Epithelial cell of esophagus (primary cell): ENCODE results near the gene SMAD2.

Experiments
- DNase-seq: peaks from one replicate; pipeline ENCODE4 v3.0.0; 2010; ENCODE audit warnings: low read depth
- H3K4me3 ChIP-seq: 2 replicates; pipeline ENCODE4 v1.5.1; 2011; ENCODE audit warnings: mild to moderate bottlenecking, low read length, control low read depth
- TF ChIP-seq, protein P1 (sequence below): IDR thresholded peaks from 2 replicates; pipeline ENCODE4 v1.5.1; 2011; ENCODE audit warnings: low read depth, mild to moderate bottlenecking, low read length, control low read depth, inconsistent platforms; ENCODE audit not compliant: insufficient read depth; ENCODE audit errors: missing control alignments

SMAD2 gene

DNA sequence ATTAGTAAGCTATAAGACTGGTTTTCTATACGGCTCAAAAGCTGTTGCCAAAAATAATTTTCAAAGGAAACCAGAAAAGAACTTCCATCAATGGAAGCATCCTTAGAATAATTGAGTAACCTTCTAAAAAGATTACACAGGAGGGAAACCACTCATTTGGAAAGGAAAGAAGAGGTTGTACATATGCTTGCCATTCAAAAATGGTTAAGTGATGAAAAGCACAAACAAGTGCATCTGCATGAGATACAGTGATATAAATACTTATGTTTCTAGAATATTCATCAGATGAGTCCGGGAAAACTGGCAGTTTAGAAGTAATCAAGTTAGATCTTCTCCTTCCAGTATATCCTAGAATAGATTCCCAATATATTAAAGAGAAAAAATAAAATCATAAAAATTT, 20.1 kb upstream of the SMAD2 start:
- DNase-seq = no peak
- TF ChIP-seq, protein P1, sequence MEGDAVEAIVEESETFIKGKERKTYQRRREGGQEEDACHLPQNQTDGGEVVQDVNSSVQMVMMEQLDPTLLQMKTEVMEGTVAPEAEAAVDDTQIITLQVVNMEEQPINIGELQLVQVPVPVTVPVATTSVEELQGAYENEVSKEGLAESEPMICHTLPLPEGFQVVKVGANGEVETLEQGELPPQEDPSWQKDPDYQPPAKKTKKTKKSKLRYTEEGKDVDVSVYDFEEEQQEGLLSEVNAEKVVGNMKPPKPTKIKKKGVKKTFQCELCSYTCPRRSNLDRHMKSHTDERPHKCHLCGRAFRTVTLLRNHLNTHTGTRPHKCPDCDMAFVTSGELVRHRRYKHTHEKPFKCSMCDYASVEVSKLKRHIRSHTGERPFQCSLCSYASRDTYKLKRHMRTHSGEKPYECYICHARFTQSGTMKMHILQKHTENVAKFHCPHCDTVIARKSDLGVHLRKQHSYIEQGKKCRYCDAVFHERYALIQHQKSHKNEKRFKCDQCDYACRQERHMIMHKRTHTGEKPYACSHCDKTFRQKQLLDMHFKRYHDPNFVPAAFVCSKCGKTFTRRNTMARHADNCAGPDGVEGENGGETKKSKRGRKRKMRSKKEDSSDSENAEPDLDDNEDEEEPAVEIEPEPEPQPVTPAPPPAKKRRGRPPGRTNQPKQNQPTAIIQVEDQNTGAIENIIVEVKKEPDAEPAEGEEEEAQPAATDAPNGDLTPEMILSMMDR = no peak
- H3K4me3 ChIP-seq = no peak overlapping the region

- H3K4me3 ChIP-seq = no peak overlapping the region
- no peak for DNase-seq
- TF ChIP-seq, protein P1 = no peak
Observed at GRCh38 chr18:47949202-47949601, 18.7 kb upstream of the SMAD2 start.

GRCh38 chr18:47946889-47947288, 16.4 kb upstream of the SMAD2 start:
- TF ChIP-seq, protein P1 = no peak
- DNase-seq = no peak
- H3K4me3 ChIP-seq = no peak overlapping the region

DNA sequence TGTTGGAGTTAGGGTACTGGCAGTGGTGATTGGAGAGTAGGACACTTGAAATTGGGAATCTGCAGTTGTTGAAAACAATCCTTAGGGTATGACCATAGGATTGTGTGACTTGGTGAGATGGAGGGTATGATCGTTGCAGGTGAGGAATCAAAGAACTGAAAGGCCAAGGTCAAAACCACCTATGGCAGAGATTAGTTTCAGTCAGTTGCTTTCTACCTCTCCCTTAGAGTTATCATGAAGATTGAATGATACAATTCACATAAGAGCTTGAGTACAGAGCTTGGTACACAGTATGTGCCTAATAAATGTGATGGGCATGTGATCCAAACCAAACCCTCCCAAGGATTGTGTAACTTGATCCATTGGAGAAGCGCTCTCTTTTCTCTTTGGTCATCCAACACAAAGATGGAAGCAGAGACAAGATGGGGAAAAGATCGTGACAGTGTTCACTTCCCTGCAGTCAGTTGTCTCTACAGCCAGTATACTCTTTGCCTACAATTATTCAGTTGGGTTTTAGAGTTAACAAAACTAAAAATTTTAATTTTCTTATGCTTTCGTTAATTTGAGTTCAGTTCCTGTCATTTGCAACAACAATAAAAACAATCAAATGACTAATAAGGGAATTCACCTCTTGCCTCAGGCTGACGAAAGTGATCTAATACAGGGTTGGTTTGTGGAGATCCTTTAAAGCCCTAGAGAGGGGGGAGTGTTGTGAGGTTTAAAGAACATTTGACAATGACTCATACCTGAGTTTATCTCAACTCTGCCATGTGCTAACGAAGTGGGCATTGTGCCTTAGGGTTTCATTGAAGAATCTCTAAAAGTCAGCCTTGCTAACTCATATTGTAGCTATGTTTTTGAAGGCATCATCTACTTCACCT, 14.8 kb upstream of the SMAD2 start:
- DNase-seq = peak; percentile 96
- TF ChIP-seq, protein P1 = no peak

GRCh38 chr18:47936952-47937351, 6.5 kb upstream of the SMAD2 start:
- TF ChIP-seq, protein P1 = no peak
- no peak for DNase-seq
- H3K4me3 ChIP-seq = no peak overlapping the region

More for the DNA sequence above, 14.8 kb upstream of the SMAD2 start:
- H3K4me3 ChIP-seq = no peak overlapping the region

GRCh38 chr18:47935321-47936055, 5.0 kb upstream of the SMAD2 start:
- TF ChIP-seq, protein P1 = no peak
- no peak overlapping the region for H3K4me3 ChIP-seq
- DNase-seq = no peak
